Renal cortical epithelial cell (primary cell): ENCODE measurements around the gene CRMP1. TPM values are rescaled to one million over a fixed set of nuclear protein-coding genes. Genes with fewer than 3 reads are reported as not detected.

Source experiments
- total RNA-seq: library from RNA; depleted of rRNA; stranded (reverse); fragments of >200 nt; gene quantifications from 2 replicates; pipeline ENCODE4 v1.2.3, GENCODE V29; 2014

CRMP1 gene
- total RNA-seq, 1 donor from 2014 or later, result 0.25 TPM

Other genes with a start within 250 kb of the CRMP1 start
- 6.6 and 14.7 TPM in 2 replicates for gene EVC2, start 184.5 kb downstream of the CRMP1 start, total RNA-seq
- 16.8 and 126 TPM in 2 replicates for gene EVC, start 181.9 kb downstream of the CRMP1 start, total RNA-seq
- gene C4orf50, start 125.3 kb upstream of the CRMP1 start, total RNA-seq, result not detected in 2 replicates